Gastrocnemius medialis (tissue), 4 donors: ENCODE measurements around the gene RAD50. TPM values are rescaled to one million over a fixed set of nuclear protein-coding genes. Genes with fewer than 3 reads are reported as not detected.

Source experiments
- ATAC-seq, 2 donors: fragments of 150-250 bp; one replicate each; pipeline ENCODE4 v1.9.1; 2016
- DNase-seq, 2 donors: peaks; one replicate each; pipeline ENCODE4 v3.0.0-alpha.2; 2019
- H3K27ac ChIP-seq, 4 donors: fragments of 200-600 bp; sonication (generic); 1 replicate in 1 of 4; 2 replicates in 3 of 4; pipeline ENCODE4 v1.5.1; 2016 to 2018; ENCODE audit warnings: mild to moderate bottlenecking in 2 of 4, moderate library complexity in 1 of 4
- H3K27me3 ChIP-seq, 3 donors: fragments of 200-600 bp; sonication (generic) in 2 of 3; 1 replicate in 1 of 3; 2 replicates in 2 of 3; pipeline versions ENCODE4 v1.5.1 to v1.6.0; 2016 to 2019; ENCODE audit warnings: mild to moderate bottlenecking in 1 of 3, moderate library complexity in 1 of 3
- H3K36me3 ChIP-seq, 2 donors: fragments of 200-600 bp; sonication (generic) in 1 of 2; one replicate each; pipeline ENCODE4 v1.5.1; 2017 to 2018
- H3K4me1 ChIP-seq, 2 donors: fragments of 200-600 bp; sonication (generic) in 1 of 2; one replicate each; pipeline ENCODE4 v1.5.1; 2016 to 2017; ENCODE audit warnings: mild to moderate bottlenecking in 2 of 2
- H3K4me3 ChIP-seq, 4 donors: fragments of 200-600 bp; sonication (generic) in 3 of 4; 1 replicate in 1 of 4; 2 replicates in 3 of 4; pipeline ENCODE4 v1.5.1; 2016 to 2019; ENCODE audit warnings: mild to moderate bottlenecking in 2 of 4
- H3K9me3 ChIP-seq, 3 donors: fragments of 200-600 bp; sonication (generic) in 2 of 3; 1 replicate in 1 of 3; 2 replicates in 2 of 3; pipeline ENCODE4 v1.5.1; 2016 to 2019
- POLR2A ChIP-seq, 2 donors: fragments of 450-650 bp; IDR thresholded peaks; one replicate each; pipeline ENCODE4 v1.6.1; 2017; ENCODE audit warnings: antibody characterized with exemption in 2 of 2, mild to moderate bottlenecking in 2 of 2, moderate library complexity in 2 of 2
- in situ Hi-C, 4 donors: fragments of 200-750 bp; cut with MboI; loops; one replicate each; pipeline versions ENCODE4 v1.15.0 to v1.8.0; 2017; ENCODE audit warnings: low sequenced_read_pairs in 4 of 4
- intact Hi-C: fragments of 100-400 bp; cut with DNase I; formaldehyde crosslinking; loops from one replicate; pipeline ENCODE4 v1.15.1; 2023; ENCODE audit warnings: low total_unique reads
- total RNA-seq, 4 donors: library from RNA; depleted of rRNA; stranded (reverse); fragments of >200 nt; gene quantifications; one replicate each; pipeline versions ENCODE4 v1.1.0 to v1.2.3, GENCODE V29; 2016
- TF ChIP-seq, protein P1 (sequence below), 5 experiments: fragments of 450-650 bp in 3 of 5; fragments of 200-600 bp in 2 of 5; sonication (generic) in 2 of 5; IDR thresholded peaks in 4 of 5; conservative IDR thresholded peaks in 1 of 5; 1 replicate in 4 of 5; 2 replicates in 1 of 5; pipeline ENCODE4 v1.5.1; 2016 to 2019; ENCODE audit warnings: antibody characterized with exemption in 5 of 5, mild to moderate bottlenecking in 3 of 5, moderate library complexity in 3 of 5

The RAD50 gene
- total RNA-seq, 4 donors from 2014 or later: 18.9 to 29.1 (median 22.0) TPM

DNA sequence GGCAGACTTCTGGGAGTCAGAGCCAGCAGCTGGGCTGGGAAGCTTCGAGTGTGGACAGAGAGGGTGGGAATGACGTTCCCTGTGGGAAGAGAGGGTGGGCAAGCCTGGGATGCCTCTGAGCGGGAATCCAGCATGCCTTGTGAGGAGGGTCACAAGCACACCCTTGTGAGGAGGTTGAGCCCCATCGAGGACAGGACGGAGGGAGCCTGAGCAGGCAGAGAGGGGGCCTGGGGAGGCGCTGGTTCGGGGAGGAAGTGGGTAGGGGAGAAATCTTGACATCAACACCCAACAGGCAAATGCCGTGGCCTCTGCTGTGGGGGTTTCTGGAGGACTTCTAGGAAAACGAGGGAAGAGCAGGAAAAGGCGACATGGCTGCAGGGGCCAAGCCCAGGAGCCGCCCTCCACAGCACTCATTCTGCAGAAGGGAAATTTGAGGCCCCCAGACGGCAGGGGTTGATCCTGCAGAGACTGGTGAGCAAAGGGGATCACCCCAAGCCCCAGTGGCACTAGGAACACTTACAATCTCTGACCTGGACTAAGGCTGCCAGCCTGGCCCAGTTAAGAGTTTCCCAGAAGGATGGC is 100.1 kb downstream of the RAD50 start:
- intact Hi-C loops (loop anchor here (5.0 kb wide), 1 partner anchor 165 kb away; no protein-coding TSS in a partner anchor), in situ Hi-C loops (no loop called here)
- ATAC-seq (no peak), DNase-seq (no peak)
- TF ChIP-seq, protein P1, sequence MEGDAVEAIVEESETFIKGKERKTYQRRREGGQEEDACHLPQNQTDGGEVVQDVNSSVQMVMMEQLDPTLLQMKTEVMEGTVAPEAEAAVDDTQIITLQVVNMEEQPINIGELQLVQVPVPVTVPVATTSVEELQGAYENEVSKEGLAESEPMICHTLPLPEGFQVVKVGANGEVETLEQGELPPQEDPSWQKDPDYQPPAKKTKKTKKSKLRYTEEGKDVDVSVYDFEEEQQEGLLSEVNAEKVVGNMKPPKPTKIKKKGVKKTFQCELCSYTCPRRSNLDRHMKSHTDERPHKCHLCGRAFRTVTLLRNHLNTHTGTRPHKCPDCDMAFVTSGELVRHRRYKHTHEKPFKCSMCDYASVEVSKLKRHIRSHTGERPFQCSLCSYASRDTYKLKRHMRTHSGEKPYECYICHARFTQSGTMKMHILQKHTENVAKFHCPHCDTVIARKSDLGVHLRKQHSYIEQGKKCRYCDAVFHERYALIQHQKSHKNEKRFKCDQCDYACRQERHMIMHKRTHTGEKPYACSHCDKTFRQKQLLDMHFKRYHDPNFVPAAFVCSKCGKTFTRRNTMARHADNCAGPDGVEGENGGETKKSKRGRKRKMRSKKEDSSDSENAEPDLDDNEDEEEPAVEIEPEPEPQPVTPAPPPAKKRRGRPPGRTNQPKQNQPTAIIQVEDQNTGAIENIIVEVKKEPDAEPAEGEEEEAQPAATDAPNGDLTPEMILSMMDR (IDR thresholded peaks at IDR 0.05 in 4 of 5, conservative IDR thresholded peaks at IDR 0.05 in 1 of 5): no peak
- TF ChIP-seq POLR2A (IDR thresholded peaks at IDR 0.05): no peak
- peaks cover 0 to 10% of the 10 kb centered on the region in 2 donors for H3K4me1 ChIP-seq
- peaks cover 21 to 35% (median 27%) of the 10 kb centered on the region in 3 donors for H3K27me3 ChIP-seq
- H3K4me3 ChIP-seq: peak overlapping the region in 3 of 4 donors; percentile 32 to 47 (median 36)
- H3K27ac ChIP-seq: no peak overlapping the region
- no peaks in the 10 kb centered on the region for H3K9me3 ChIP-seq
- no peaks in the 10 kb centered on the region for H3K36me3 ChIP-seq

DNA sequence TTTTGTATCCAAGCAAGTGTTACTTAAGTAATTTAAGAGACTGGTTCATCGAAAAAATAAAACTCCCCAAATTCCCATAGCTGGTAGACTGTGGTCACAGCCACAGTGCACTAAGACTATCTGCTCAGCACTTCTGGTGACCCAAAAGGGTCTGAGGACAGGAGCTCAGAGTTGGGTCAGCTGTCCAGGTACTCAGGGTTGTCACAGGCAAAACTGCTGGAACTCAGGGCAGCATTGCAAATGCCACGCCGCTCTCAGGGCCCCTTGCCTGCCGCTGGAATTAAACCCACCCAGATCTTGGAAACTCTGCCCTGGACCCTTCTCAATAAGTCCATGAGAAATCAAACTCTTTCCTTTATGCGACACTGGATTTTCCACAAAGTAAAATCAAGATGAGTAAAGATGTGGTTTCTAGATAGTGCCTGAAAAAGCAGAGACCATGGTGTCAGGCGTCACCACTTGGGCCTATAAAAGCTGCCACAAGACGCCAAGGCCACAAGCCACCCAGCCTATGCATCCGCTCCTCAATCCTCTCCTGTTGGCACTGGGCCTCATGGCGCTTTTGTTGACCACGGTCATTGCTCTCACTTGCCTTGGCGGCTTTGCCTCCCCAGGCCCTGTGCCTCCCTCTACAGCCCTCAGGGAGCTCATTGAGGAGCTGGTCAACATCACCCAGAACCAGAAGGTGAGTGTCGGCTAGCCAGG is 101.1 kb downstream of the RAD50 start, which contains the start of gene IL13:
Gene IL13, plus strand, starts transcription at position 498 of the 705 bp plus-strand sequence. Its CDS starts 14 bp downstream, at position 512.
- intact Hi-C loops: loop anchor here (5.0 kb wide), 1 partner anchor 164 kb away; no protein-coding TSS in a partner anchor
- Histone ChIP-seq H3K4me3 (no peak within 1 kb of the TSS), H3K27me3 (peaks cover 21 to 35% (median 27%) of the 10 kb centered on the region in 3 donors)

DNA sequence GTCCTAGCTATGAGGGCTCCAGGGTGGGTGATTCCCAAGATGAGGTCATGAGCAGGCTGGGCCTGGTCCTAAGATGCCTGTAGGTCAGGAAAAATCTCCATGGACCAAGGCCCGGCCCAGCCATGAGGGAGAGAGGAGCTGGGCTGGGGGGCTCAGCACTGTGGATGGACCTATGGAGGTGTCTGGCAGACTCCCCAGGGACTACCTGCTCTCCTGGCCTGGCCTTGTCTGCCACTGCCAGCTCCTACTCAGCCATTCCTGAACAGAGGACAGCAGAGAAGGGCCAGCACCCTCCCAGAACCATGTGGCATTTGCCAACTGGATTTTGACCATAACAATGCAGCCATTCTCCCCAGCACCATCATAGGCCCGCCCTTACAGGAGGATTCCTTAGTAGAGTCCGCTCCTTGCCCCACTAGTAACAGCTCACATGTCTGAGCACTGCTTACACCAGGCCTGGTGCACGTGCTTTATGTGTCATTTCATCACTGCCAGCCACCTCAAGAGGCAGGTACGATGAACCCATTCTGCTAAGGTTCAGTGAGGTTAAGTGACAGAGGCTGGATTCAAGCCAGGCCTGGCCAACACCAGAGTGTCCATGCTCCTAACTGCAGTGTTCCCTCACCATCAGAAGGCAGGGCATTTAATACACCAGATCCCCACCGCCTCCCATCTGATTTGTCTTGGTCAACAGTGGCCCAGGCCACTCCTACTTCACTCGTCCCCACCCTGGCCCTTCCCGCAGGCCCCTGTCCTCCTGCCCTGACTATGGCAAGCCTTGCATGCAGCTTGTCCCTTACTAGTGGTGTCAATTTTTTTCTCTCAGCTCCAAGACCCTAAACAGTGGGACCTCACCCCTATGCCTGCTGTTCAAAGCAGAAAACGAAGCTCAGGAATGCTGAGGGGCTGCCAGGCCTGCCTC is 101.9 kb downstream of the RAD50 start:
- in situ Hi-C loops: no loop called here
- Histone ChIP-seq H3K4me1 (peaks cover 0 to 10% of the 10 kb centered on the region in 2 donors), H3K27me3 (peaks cover 21 to 35% (median 27%) of the 10 kb centered on the region in 3 donors), H3K4me3 (no peak overlapping the region), H3K9me3 (no peaks in the 10 kb centered on the region), H3K36me3 (no peaks in the 10 kb centered on the region), H3K27ac (no peak overlapping the region)
- intact Hi-C loops: loop anchor here (5.0 kb wide), 1 partner anchor 164 kb away; no protein-coding TSS in a partner anchor
- ATAC-seq (no peak), DNase-seq (no peak)
- TF ChIP-seq, protein P1 (IDR thresholded peaks at IDR 0.05 in 4 of 5, conservative IDR thresholded peaks at IDR 0.05 in 1 of 5): no peak

More for the DNA sequence above, 101.1 kb downstream of the RAD50 start, which contains the start of gene IL13:
- H3K9me3 ChIP-seq: no peaks in the 10 kb centered on the region
- H3K36me3 ChIP-seq: no peaks in the 10 kb centered on the region
- peaks cover 0 to 10% of the 10 kb centered on the region in 2 donors for H3K4me1 ChIP-seq
- TF ChIP-seq, protein P1 (IDR thresholded peaks at IDR 0.05 in 4 of 5, conservative IDR thresholded peaks at IDR 0.05 in 1 of 5): no peak
- no peak for TF ChIP-seq POLR2A (IDR thresholded peaks at IDR 0.05)
- no peak for DNase-seq
- in situ Hi-C loops: no loop called here
- H3K27ac ChIP-seq: no peak within 1 kb of the TSS
- no peak for ATAC-seq

DNA sequence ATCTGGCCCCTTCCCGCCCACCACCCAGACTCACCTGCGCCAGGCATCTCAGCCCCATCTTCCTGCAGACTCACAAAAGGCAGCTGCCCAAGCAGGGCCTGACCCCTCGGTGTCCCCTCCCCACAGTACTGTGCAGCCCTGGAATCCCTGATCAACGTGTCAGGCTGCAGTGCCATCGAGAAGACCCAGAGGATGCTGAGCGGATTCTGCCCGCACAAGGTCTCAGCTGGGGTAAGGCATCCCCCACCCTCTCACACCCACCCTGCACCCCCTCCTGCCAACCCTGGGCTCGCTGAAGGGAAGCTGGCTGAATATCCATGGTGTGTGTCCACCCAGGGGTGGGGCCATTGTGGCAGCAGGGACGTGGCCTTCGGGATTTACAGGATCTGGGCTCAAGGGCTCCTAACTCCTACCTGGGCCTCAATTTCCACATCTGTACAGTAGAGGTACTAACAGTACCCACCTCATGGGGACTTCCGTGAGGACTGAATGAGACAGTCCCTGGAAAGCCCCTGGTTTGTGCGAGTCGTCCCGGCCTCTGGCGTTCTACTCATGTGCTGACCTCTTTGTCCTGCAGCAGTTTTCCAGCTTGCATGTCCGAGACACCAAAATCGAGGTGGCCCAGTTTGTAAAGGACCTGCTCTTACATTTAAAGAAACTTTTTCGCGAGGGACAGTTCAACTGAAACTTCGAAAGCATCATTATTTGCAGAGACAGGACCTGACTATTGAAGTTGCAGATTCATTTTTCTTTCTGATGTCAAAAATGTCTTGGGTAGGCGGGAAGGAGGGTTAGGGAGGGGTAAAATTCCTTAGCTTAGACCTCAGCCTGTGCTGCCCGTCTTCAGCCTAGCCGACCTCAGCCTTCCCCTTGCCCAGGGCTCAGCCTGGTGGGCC is 103.1 kb downstream of the RAD50 start:
- DNase-seq: no peak
- no peaks in the 10 kb centered on the region for H3K9me3 ChIP-seq
- no peaks in the 10 kb centered on the region for H3K36me3 ChIP-seq
- H3K27me3 ChIP-seq: peaks cover 18 to 24% (median 20%) of the 10 kb centered on the region in 3 donors
- H3K27ac ChIP-seq: no peak overlapping the region
- H3K4me3 ChIP-seq: no peak overlapping the region
- no peak for ATAC-seq
- TF ChIP-seq, protein P1 (IDR thresholded peaks at IDR 0.05 in 4 of 5, conservative IDR thresholded peaks at IDR 0.05 in 1 of 5): no peak
- no peak for TF ChIP-seq POLR2A (IDR thresholded peaks at IDR 0.05)
- in situ Hi-C loops (no loop called here), intact Hi-C loops (loop anchor here (5.0 kb wide), 1 partner anchor 162 kb away; no protein-coding TSS in a partner anchor)
- peaks cover 0 to 10% of the 10 kb centered on the region in 2 donors for H3K4me1 ChIP-seq
